GM12878 (cell line): ENCODE measurements around the gene PIK3R5. TPM values are rescaled to one million over a fixed set of nuclear protein-coding genes. Genes with fewer than 3 reads are reported as not detected.

ENCODE experiments used
- ATAC-seq: fragments of 200-7000 bp; cut with Tn5 transposase; 3 replicates; pipeline ENCODE4 v1.9.1; 2020; ENCODE audit warnings: mild to moderate bottlenecking, moderate library complexity
- BruUV-seq: library from RNA; stranded (reverse); fragments of 400-500 nt; replicated peaks from 2 replicates; lab custom pipeline; 2021; lab: Mats Ljungman, UMichigan
- CTCF ChIA-PET: fragments of 300-600 bp; sonication (Branson Sonifier 250); formaldehyde crosslinking; extraction: SDS; loops from one replicate; lab custom pipeline; 2021; ENCODE audit warnings: inconsistent platforms; lab: Yijun Ruan, JAX
- POLR2A ChIA-PET: fragments of 350-600 bp; formaldehyde crosslinking; extraction: SDS; loops from one replicate; lab custom pipeline; 2021; ENCODE audit warnings: inconsistent platforms; lab: Charles Lee
- RAD21 ChIA-PET: fragments of 300-600 bp; sonication (Branson Sonifier 250); formaldehyde crosslinking; loops from one replicate; lab custom pipeline; 2023; ENCODE audit warnings: antibody characterized with exemption; ENCODE audit not compliant: unreplicated experiment; lab: Charles Lee
- SMC1A ChIA-PET: fragments of 300-600 bp; sonication (Branson Sonifier 250); formaldehyde crosslinking; loops from one replicate; lab custom pipeline; 2023; ENCODE audit not compliant: unreplicated experiment, uncharacterized antibody; lab: Charles Lee
- DNase-seq: peaks from one replicate; pipeline ENCODE4 v3.0.0-alpha.2; 2011; ENCODE audit warnings: low read depth, low spot score
- FAIRE-seq: peaks from 3 replicates; lab custom pipeline; 2011; peaks lifted over from hg19 to GRCh38; lab: Jason Lieb, UNC
- H2AFZ ChIP-seq: 2 replicates; pipeline ENCODE4 v1.6.0; 2011; ENCODE audit warnings: low read depth, low read length, control low read depth; ENCODE audit not compliant: control insufficient read depth
- H3K27ac ChIP-seq: 2 replicates; pipeline ENCODE4 v1.5.1; 2011; ENCODE audit warnings: control low read depth; ENCODE audit not compliant: control insufficient read depth, insufficient read depth
- H3K27me3 ChIP-seq, 2 experiments: replicated peaks in 1 of 2; 2 replicates each; pipeline versions ENCODE4 v1.6.0 to v1.6.1; 2011; ENCODE audit warnings: low read length in 1 of 2; ENCODE audit not compliant: control insufficient read depth in 2 of 2, insufficient read depth in 2 of 2
- H3K36me3 ChIP-seq, 2 experiments: 2 replicates each; pipeline ENCODE4 v1.5.1; 2011; ENCODE audit warnings: low read length in 1 of 2; ENCODE audit not compliant: control insufficient read depth in 2 of 2, insufficient read depth in 2 of 2
- H3K4me1 ChIP-seq: 2 replicates; pipeline ENCODE4 v1.6.1; 2011; ENCODE audit warnings: mild to moderate bottlenecking, low read length, moderate library complexity, mixed read lengths; ENCODE audit not compliant: control insufficient read depth, insufficient read depth
- H3K4me2 ChIP-seq: 2 replicates; pipeline ENCODE4 v1.6.0; 2011; ENCODE audit warnings: control low read depth; ENCODE audit not compliant: control insufficient read depth, insufficient read depth
- H3K4me3 ChIP-seq: fragments of 200-600 bp; sonication (generic); 2 replicates; pipeline ENCODE4 v1.5.1; 2016
- H3K79me2 ChIP-seq: 2 replicates; pipeline ENCODE4 v1.6.0; 2011; ENCODE audit warnings: low read length; ENCODE audit not compliant: control insufficient read depth, insufficient read depth
- H3K9ac ChIP-seq: 2 replicates; pipeline ENCODE4 v1.8.0; 2011; ENCODE audit warnings: low read length, control low read depth, mixed read lengths; ENCODE audit not compliant: control insufficient read depth, insufficient read depth
- H3K9me3 ChIP-seq: replicated peaks from 3 replicates; pipeline ENCODE4 v1.5.1; 2011; ENCODE audit warnings: mild to moderate bottlenecking, low read length; ENCODE audit not compliant: control insufficient read depth, insufficient read depth
- H4K20me1 ChIP-seq: 2 replicates; pipeline ENCODE4 v1.6.0; 2011; ENCODE audit not compliant: control insufficient read depth, insufficient read depth
- EP300 ChIP-seq, 2 experiments: fragments of 150-350 bp in 1 of 2; IDR thresholded peaks; 2 replicates each; pipeline ENCODE4 v1.6.1; 2011 to 2012; ENCODE audit warnings: low read depth in 2 of 2, low read length in 2 of 2, borderline replicate concordance in 1 of 2, improper control_type of control experiment in 1 of 2, inconsistent platforms in 1 of 2; ENCODE audit not compliant: control insufficient read depth in 1 of 2
- KDM1A ChIP-seq: fragments of 200-600 bp; sonication (generic); IDR thresholded peaks from 2 replicates; pipeline ENCODE4 v1.6.1; 2016; ENCODE audit warnings: borderline replicate concordance
- MXI1 ChIP-seq: fragments of 150-350 bp; IDR thresholded peaks from 2 replicates; pipeline ENCODE4 v1.6.1; 2011; ENCODE audit warnings: low read depth, mild to moderate bottlenecking, inconsistent platforms, low read length, improper control_type of control experiment
- NR2C2 ChIP-seq: IDR thresholded peaks from 2 replicates; pipeline ENCODE4 v1.6.1; 2011; ENCODE audit warnings: borderline replicate concordance, low read depth; ENCODE audit not compliant: control insufficient read depth, insufficient read length
- PAX8 ChIP-seq: fragments of 450-650 bp; IDR thresholded peaks from 2 replicates; pipeline ENCODE4 v1.6.1; 2017; ENCODE audit warnings: mild to moderate bottlenecking, moderate library complexity
- REST ChIP-seq: IDR thresholded peaks from 2 replicates; pipeline ENCODE4 v1.6.1; 2012; ENCODE audit warnings: mild to moderate bottlenecking, low read depth, low read length
- RUNX3 ChIP-seq: IDR thresholded peaks from 2 replicates; pipeline ENCODE4 v1.6.1; 2012; ENCODE audit warnings: low read length, inconsistent platforms
- SPI1 ChIP-seq: IDR thresholded peaks from 2 replicates; pipeline ENCODE4 v1.6.1; 2011; ENCODE audit warnings: low read depth, mild to moderate bottlenecking, low read length, moderate library complexity, borderline replicate concordance; ENCODE audit not compliant: insufficient read depth
- TCF3 ChIP-seq: IDR thresholded peaks from 2 replicates; pipeline ENCODE4 v1.6.1; 2012; ENCODE audit warnings: low read depth, mild to moderate bottlenecking, low read length, borderline replicate concordance; ENCODE audit not compliant: insufficient read depth
- ZNF592 ChIP-seq: fragments of 450-650 bp; IDR thresholded peaks from 2 replicates; pipeline ENCODE4 v1.6.1; 2017; ENCODE audit warnings: mild to moderate bottlenecking, moderate library complexity
- in situ Hi-C: fragments of 300-500 bp; cut with MboI; formaldehyde crosslinking; loops from 9 replicates; pipeline ENCODE4 v1.14.3; 2018; ENCODE audit warnings: mixed read lengths
- intact Hi-C: fragments of 100-400 bp; cut with micrococcal nuclease; formaldehyde crosslinking; loops from one replicate; pipeline ENCODE4 v1.14.2; 2022; ENCODE audit not compliant: unreplicated experiment
- polyA plus RNA-seq, 11 experiments: library from polyadenylated mRNA; depleted of rRNA in 4 of 11; unstranded in 6 of 11; stranded (reverse) in 5 of 11; fragments of >200 nt; fragmentation: Nextera tagmentation in 4 of 11; fragmentation: Illumina TruSeq in 1 of 11; extraction: Ambion mirVana in 4 of 11; extraction: Trizol in 1 of 11; gene quantifications; 1 replicate in 1 of 11; 2 replicates in 10 of 11; pipeline versions ENCODE4 v1.2.1 to v1.2.3, GENCODE V29; 2011 to 2016; ENCODE audit warnings: inconsistent platforms in 2 of 11, missing spikeins in 2 of 11, low read depth in 1 of 11
- total RNA-seq, 4 experiments: library from RNA; depleted of rRNA in 3 of 4; stranded (reverse); fragments of >200 nt in 3 of 4; fragmentation: Illumina TruSeq in 1 of 4; extraction: Trizol in 1 of 4; gene quantifications; 2 replicates each; pipeline versions ENCODE4 v1.2.1 to v1.2.3, GENCODE V29; 2013 to 2021

Gene PIK3R5
- total and polyA plus RNA-seq, 10 of the 15 experiments (the other 5 are each of a cell fraction or from before 2014, with no cell fraction given) = 9.5 to 50.8 (median 35.5) TPM

- RAD21 ChIA-PET = no interaction called here
- ATAC-seq = no peak
- CTCF ChIA-PET = no interaction called here
- SMC1A ChIA-PET = no interaction called here
- Histone ChIP-seq H3K27ac (peak overlapping the region; percentile 42; the same call in 1 of the 2 replicates), H2AFZ (no peak overlapping the region), H3K4me3 (0 out of 2 replicates have a peak overlapping the region, but pooled peaks have one; percentile 30), H3K9me3 (peaks cover 12% of the 10 kb centered on the region), H3K79me2 (peaks cover 30% of the 10 kb centered on the region), H3K36me3 (no peaks in the 10 kb centered on the region), H3K9ac (no peak overlapping the region), H3K27me3 (no peaks in the 10 kb centered on the region), H4K20me1 (no peaks in the 10 kb centered on the region), H3K4me2 (peak overlapping the region; percentile 30; the same call in 1 of the 2 replicates), H3K4me1 (peaks cover 17% of the 10 kb centered on the region)
- no peak for FAIRE-seq
- in situ Hi-C loops (loop anchor here (25.0 kb wide), 1 partner anchor 1069 kb away; no protein-coding TSS in a partner anchor), intact Hi-C loops (loop anchor here (2.0 kb wide), 1 partner anchor 13 kb away; no protein-coding TSS in a partner anchor)
- TF ChIP-seq TCF3 (no peak), EP300 (IDR thresholded peaks at IDR 0.05; ENCODE audit: borderline replicate concordance in 1 of 2, control insufficient read depth in 1 of 2, low read depth in 2 of 2, low read length in 2 of 2) (no peak), PAX8 (no peak), NR2C2 (no peak), SPI1 (peak; percentile 48; the same call in 1 of the 2 replicates), REST (no peak), RUNX3 (peak; percentile 12; the same call in 1 of the 2 replicates), ZNF592 (no peak), KDM1A (no peak), MXI1 (no peak)
- BruUV-seq = no TSS peak
- POLR2A ChIA-PET = interaction anchor here (0.7 to 1.4 kb wide), 3 partner anchors 16 to 110 kb away, joined by 3 to 4 read pairs (median 3); no protein-coding TSS in a partner anchor
- DNase-seq = no peak
Measured at GRCh38 chr17:8967861-8968260, 2.4 kb upstream of the PIK3R5 start.
